GM18505 (cell line): ENCODE measurements around the gene UCP2.

Source experiments
- ATAC-seq: cut with Tn5 transposase; IDR thresholded peaks from one replicate; pipeline ENCODE4 v1.9.1; 2021; ENCODE audit not compliant: unreplicated experiment
- POLR2A ChIP-seq: IDR thresholded peaks from 4 replicates; pipeline ENCODE4 v1.6.1; 2011; ENCODE audit warnings: borderline replicate concordance; ENCODE audit not compliant: insufficient read depth, insufficient read length; ENCODE audit errors: extremely low read depth

Gene UCP2

GRCh38 chr11:74015919-74016684 is 33.5 kb upstream of the UCP2 start:
- no peak for ATAC-seq
- TF ChIP-seq POLR2A: no peak

GRCh38 chr11:74014880-74015279 is 32.2 kb upstream of the UCP2 start:
- no peak for ATAC-seq
- no peak for TF ChIP-seq POLR2A

GRCh38 chr11:74013141-74013540 is 30.5 kb upstream of the UCP2 start:
- ATAC-seq: no peak
- TF ChIP-seq POLR2A: no peak

- TF ChIP-seq POLR2A: no peak
- no peak for ATAC-seq
Measured at GRCh38 chr11:74012074-74012809, 29.6 kb upstream of the UCP2 start.

- ATAC-seq: no peak
- TF ChIP-seq POLR2A: no peak
Measured at GRCh38 chr11:74011360-74012073, 28.9 kb upstream of the UCP2 start.

- TF ChIP-seq POLR2A: no peak
- ATAC-seq: no peak
Measured at GRCh38 chr11:74010306-74011300, 28.0 kb upstream of the UCP2 start.

GRCh38 chr11:74009675-74010305 is 27.1 kb upstream of the UCP2 start:
- TF ChIP-seq POLR2A: no peak
- no peak for ATAC-seq

- ATAC-seq: no peak
- TF ChIP-seq POLR2A: no peak
Measured at GRCh38 chr11:74009230-74009547, 26.5 kb upstream of the UCP2 start.

GRCh38 chr11:74008373-74009229 is 26.0 kb upstream of the UCP2 start, which contains the start of gene UCP3:
UCP3 (minus strand) TSS chr11:74009085; CDS start chr11:74007042, 2,043 bp downstream.
- no peak for ATAC-seq
- no peak for TF ChIP-seq POLR2A

GRCh38 chr11:74007691-74008372 is 25.2 kb upstream of the UCP2 start:
- TF ChIP-seq POLR2A: no peak
- ATAC-seq: no peak

GRCh38 chr11:74006743-74007304 is 24.2 kb upstream of the UCP2 start:
- no peak for TF ChIP-seq POLR2A
- no peak for ATAC-seq
